HL-60 (cell line): ENCODE data around the gene SDC4.

Source experiments
- DNase-seq, 2 experiments: peaks; one replicate each; pipeline ENCODE4 v3.0.0-alpha.2; 2010 to 2020; ENCODE audit warnings: low read depth in 1 of 2, low spot score in 1 of 2
- H3K27ac ChIP-seq: fragments of 250-450 bp; sonication (Bioruptor Pico); replicated peaks from 2 replicates; pipeline ENCODE4 v1.5.1; 2020; ENCODE audit warnings: mild to moderate bottlenecking, moderate library complexity
- H3K27me3 ChIP-seq: fragments of 250-450 bp; sonication (Bioruptor Pico); 2 replicates; pipeline ENCODE4 v1.5.1; 2021; ENCODE audit warnings: mild to moderate bottlenecking, moderate library complexity; ENCODE audit not compliant: insufficient read depth, poor library complexity, severe bottlenecking
- H3K4me3 ChIP-seq: replicated peaks from 2 replicates; pipeline ENCODE4 v1.5.1; 2011; ENCODE audit warnings: mild to moderate bottlenecking, control low read depth, low read length; ENCODE audit not compliant: insufficient read depth
- GABPA ChIP-seq: IDR thresholded peaks from 2 replicates; pipeline ENCODE4 v1.6.1; 2012; ENCODE audit warnings: low read depth
- POLR2AphosphoS5 ChIP-seq: IDR thresholded peaks from 2 replicates; pipeline ENCODE4 v1.6.1; 2012; ENCODE audit warnings: low read depth
- SPI1 ChIP-seq: IDR thresholded peaks from 2 replicates; pipeline ENCODE4 v1.6.1; 2012; ENCODE audit warnings: low read depth, mild to moderate bottlenecking, borderline replicate concordance
- TF ChIP-seq, protein P1 (sequence below): IDR thresholded peaks from one replicate; pipeline ENCODE4 v1.5.1; 2011; ENCODE audit warnings: low read length, control low read depth, inconsistent platforms; ENCODE audit not compliant: insufficient read depth
- TF ChIP-seq, protein P2 (sequence below): IDR thresholded peaks from 2 replicates; pipeline ENCODE4 v1.6.1; 2012; ENCODE audit warnings: low read depth; ENCODE audit not compliant: insufficient replicate concordance

The SDC4 gene

GRCh38 chr20:45339084-45339483 is 9.1 kb downstream of the SDC4 start:
- H3K27ac ChIP-seq: no peak overlapping the region
- TF ChIP-seq, protein P1, sequence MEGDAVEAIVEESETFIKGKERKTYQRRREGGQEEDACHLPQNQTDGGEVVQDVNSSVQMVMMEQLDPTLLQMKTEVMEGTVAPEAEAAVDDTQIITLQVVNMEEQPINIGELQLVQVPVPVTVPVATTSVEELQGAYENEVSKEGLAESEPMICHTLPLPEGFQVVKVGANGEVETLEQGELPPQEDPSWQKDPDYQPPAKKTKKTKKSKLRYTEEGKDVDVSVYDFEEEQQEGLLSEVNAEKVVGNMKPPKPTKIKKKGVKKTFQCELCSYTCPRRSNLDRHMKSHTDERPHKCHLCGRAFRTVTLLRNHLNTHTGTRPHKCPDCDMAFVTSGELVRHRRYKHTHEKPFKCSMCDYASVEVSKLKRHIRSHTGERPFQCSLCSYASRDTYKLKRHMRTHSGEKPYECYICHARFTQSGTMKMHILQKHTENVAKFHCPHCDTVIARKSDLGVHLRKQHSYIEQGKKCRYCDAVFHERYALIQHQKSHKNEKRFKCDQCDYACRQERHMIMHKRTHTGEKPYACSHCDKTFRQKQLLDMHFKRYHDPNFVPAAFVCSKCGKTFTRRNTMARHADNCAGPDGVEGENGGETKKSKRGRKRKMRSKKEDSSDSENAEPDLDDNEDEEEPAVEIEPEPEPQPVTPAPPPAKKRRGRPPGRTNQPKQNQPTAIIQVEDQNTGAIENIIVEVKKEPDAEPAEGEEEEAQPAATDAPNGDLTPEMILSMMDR: no peak
- TF ChIP-seq, protein P2, sequence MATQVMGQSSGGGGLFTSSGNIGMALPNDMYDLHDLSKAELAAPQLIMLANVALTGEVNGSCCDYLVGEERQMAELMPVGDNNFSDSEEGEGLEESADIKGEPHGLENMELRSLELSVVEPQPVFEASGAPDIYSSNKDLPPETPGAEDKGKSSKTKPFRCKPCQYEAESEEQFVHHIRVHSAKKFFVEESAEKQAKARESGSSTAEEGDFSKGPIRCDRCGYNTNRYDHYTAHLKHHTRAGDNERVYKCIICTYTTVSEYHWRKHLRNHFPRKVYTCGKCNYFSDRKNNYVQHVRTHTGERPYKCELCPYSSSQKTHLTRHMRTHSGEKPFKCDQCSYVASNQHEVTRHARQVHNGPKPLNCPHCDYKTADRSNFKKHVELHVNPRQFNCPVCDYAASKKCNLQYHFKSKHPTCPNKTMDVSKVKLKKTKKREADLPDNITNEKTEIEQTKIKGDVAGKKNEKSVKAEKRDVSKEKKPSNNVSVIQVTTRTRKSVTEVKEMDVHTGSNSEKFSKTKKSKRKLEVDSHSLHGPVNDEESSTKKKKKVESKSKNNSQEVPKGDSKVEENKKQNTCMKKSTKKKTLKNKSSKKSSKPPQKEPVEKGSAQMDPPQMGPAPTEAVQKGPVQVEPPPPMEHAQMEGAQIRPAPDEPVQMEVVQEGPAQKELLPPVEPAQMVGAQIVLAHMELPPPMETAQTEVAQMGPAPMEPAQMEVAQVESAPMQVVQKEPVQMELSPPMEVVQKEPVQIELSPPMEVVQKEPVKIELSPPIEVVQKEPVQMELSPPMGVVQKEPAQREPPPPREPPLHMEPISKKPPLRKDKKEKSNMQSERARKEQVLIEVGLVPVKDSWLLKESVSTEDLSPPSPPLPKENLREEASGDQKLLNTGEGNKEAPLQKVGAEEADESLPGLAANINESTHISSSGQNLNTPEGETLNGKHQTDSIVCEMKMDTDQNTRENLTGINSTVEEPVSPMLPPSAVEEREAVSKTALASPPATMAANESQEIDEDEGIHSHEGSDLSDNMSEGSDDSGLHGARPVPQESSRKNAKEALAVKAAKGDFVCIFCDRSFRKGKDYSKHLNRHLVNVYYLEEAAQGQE: no peak
- no peak for TF ChIP-seq GABPA
- TF ChIP-seq POLR2AphosphoS5: no peak
- no peak for TF ChIP-seq SPI1
- DNase-seq: no peak
- H3K4me3 ChIP-seq: no peak overlapping the region
- H3K27me3 ChIP-seq: no peaks in the 10 kb centered on the region

- Histone ChIP-seq H3K4me3 (no peak overlapping the region), H3K27me3 (no peaks in the 10 kb centered on the region), H3K27ac (no peak overlapping the region)
- DNase-seq: no peak
- TF ChIP-seq SPI1 (no peak), POLR2AphosphoS5 (no peak), GABPA (no peak)
- TF ChIP-seq, protein P1: no peak
- TF ChIP-seq, protein P2: no peak
Observed at GRCh38 chr20:45338121-45339030, 9.8 kb downstream of the SDC4 start.

DNA sequence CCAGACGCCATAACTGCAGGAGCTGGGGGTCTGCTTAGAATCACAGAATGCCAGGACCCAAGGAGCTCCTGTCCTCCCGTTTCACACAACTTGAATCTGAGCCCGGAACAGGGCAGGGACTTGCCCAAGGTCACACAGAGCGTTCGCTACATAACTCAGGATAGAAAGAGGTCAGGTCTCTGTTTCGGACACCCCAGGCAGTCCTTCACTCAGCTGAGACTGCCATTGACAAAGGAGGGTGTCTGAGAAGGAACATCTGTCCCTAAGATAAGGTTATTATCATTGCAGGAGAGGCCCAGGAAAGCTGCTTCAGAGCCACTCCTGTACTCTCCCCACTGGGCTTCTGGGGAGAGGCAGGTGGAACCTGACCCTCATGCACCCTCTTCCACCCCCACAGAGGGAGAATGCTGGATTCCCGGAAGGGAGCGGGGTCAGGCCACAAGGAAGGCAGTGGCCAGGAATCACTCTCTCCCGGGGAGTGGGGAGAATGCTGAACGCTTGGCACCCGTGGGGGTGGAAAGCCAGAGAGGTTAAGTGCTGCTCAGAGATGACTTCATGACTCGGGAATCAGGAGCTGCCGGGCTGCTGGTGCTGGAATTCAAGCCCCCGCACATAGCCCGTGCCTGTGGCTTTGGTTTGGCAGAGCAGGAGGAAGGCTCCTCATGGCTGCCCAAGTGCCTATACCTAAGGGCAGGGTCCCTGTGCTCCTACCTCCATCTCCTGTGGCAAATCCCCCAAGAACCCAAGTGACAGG is 10.7 kb downstream of the SDC4 start:
- no peak for DNase-seq
- TF ChIP-seq, protein P2: no peak
- TF ChIP-seq, protein P1: no peak
- TF ChIP-seq GABPA (no peak), POLR2AphosphoS5 (no peak)
- H3K27ac ChIP-seq: no peak overlapping the region

More for the DNA sequence above, 10.7 kb downstream of the SDC4 start:
- Histone ChIP-seq H3K27me3 (no peaks in the 10 kb centered on the region), H3K4me3 (no peak overlapping the region)
